Diencephalon (tissue), 1 donor: ENCODE results near the gene GOLIM4. TPM values are rescaled to one million over a fixed set of nuclear protein-coding genes. Genes with fewer than 3 reads are reported as not detected.

ENCODE experiments used
- total RNA-seq: library from RNA; depleted of rRNA; stranded (reverse); fragments of >200 nt; gene quantifications from one replicate; pipeline ENCODE4 v1.2.3, GENCODE V29; 2014

The GOLIM4 gene, protein sequence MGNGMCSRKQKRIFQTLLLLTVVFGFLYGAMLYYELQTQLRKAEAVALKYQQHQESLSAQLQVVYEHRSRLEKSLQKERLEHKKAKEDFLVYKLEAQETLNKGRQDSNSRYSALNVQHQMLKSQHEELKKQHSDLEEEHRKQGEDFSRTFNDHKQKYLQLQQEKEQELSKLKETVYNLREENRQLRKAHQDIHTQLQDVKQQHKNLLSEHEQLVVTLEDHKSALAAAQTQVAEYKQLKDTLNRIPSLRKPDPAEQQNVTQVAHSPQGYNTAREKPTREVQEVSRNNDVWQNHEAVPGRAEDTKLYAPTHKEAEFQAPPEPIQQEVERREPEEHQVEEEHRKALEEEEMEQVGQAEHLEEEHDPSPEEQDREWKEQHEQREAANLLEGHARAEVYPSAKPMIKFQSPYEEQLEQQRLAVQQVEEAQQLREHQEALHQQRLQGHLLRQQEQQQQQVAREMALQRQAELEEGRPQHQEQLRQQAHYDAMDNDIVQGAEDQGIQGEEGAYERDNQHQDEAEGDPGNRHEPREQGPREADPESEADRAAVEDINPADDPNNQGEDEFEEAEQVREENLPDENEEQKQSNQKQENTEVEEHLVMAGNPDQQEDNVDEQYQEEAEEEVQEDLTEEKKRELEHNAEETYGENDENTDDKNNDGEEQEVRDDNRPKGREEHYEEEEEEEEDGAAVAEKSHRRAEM
- total RNA-seq: 31.6 TPM

DNA sequence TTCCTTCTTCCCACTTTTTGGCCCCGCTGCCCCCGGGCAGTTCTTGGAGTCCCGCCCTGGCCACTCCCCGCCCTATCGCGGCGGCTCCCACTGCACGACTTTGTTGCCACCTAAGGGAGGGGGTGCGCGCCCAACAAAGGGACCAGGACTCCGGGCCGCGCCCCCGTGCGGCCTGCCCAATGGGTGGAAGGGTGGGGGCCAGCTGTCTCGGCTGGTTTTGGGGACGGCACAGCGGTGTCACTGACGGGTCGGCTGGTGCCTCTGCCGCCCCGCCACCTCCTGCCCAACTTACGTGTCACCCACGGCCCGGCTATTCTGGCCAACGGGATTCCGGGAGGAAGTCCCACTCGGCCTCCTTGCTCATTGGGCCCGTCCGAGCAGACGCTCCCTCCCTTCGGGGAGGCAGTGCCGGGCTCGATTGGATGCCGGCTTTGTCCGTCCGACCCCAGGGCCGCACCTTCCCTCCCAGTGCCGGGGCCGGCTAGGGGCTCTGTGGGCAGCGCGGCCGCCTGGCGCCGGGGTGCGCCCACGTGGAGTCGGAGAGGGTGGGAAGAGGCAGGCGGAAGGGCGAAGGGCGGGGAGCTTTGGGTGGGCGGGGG, at the start of gene GOLIM4:
GOLIM4 (minus strand) TSS at position 314 of the 599 bp plus-strand sequence. CDS start 639 bp downstream, outside the sequence.

